PFSK-1 (cell line): Measurements from ENCODE around the gene ARHGEF39.

Experiments
- FOXP2 ChIP-seq: optimal IDR thresholded peaks from 2 replicates; pipeline ENCODE3; 2011; ENCODE audit warnings: borderline replicate concordance, control low read depth, inconsistent platforms; ENCODE audit not compliant: insufficient read depth; ENCODE audit errors: extremely low read length, extremely low read depth
- POLR2AphosphoS5 ChIP-seq: IDR thresholded peaks from 2 replicates; pipeline ENCODE4 v1.6.1; 2012; ENCODE audit warnings: low read depth, mild to moderate bottlenecking, control low read depth, low read length, moderate library complexity
- REST ChIP-seq, 2 experiments: IDR thresholded peaks; 2 replicates each; pipeline versions ENCODE4 v1.6.1 to v1.8.0; 2011 to 2012; ENCODE audit warnings: low read depth in 2 of 2, low read length in 2 of 2, control low read depth in 1 of 2, inconsistent platforms in 1 of 2, mild to moderate bottlenecking in 1 of 2, moderate library complexity in 1 of 2; ENCODE audit not compliant: insufficient read depth in 1 of 2
- SIN3A ChIP-seq: IDR thresholded peaks from 2 replicates; pipeline ENCODE4 v1.6.1; 2012; ENCODE audit warnings: mild to moderate bottlenecking, low read length, moderate library complexity, borderline replicate concordance; ENCODE audit not compliant: insufficient read depth
- TAF1 ChIP-seq: IDR thresholded peaks from 2 replicates; pipeline ENCODE4 v1.6.1; 2012; ENCODE audit warnings: low read length, control low read depth, borderline replicate concordance; ENCODE audit not compliant: insufficient read depth

The ARHGEF39 gene

GRCh38 chr9:35685506-35685905, 20.5 kb upstream of the ARHGEF39 start:
- TF ChIP-seq POLR2AphosphoS5 (no peak), FOXP2 (no peak), REST (IDR thresholded peaks at IDR 0.05; ENCODE audit: insufficient read depth in 1 of 2, low read depth in 2 of 2, low read length in 2 of 2) (no peak), SIN3A (no peak), TAF1 (no peak)

- no peak for TF ChIP-seq SIN3A
- no peak for TF ChIP-seq FOXP2
- no peak for TF ChIP-seq POLR2AphosphoS5
- no peak for TF ChIP-seq REST (IDR thresholded peaks at IDR 0.05; ENCODE audit: insufficient read depth in 1 of 2, low read depth in 2 of 2, low read length in 2 of 2)
- no peak for TF ChIP-seq TAF1
Measured at GRCh38 chr9:35684921-35685320, 19.9 kb upstream of the ARHGEF39 start.

- no peak for TF ChIP-seq SIN3A
- TF ChIP-seq TAF1: no peak
- no peak for TF ChIP-seq FOXP2
- no peak for TF ChIP-seq REST (IDR thresholded peaks at IDR 0.05; ENCODE audit: insufficient read depth in 1 of 2, low read depth in 2 of 2, low read length in 2 of 2)
Measured at GRCh38 chr9:35683323-35683722, 18.3 kb upstream of the ARHGEF39 start.

- TF ChIP-seq FOXP2 (no peak), SIN3A (no peak)
Measured at GRCh38 chr9:35682520-35683315, 17.7 kb upstream of the ARHGEF39 start.

GRCh38 chr9:35682051-35682450, 17.1 kb upstream of the ARHGEF39 start:
- TF ChIP-seq REST (IDR thresholded peaks at IDR 0.05; ENCODE audit: insufficient read depth in 1 of 2, low read depth in 2 of 2, low read length in 2 of 2): no peak
